ENCODE measurements around the gene UTS2R. TPM values are rescaled to one million over a fixed set of nuclear protein-coding genes. Genes with fewer than 3 reads are reported as not detected.
A peak's percentile ranks its signal among the peaks of the same experiment; 100 is the strongest.

Gene UTS2R
- not detected for total RNA-seq (2013)
- polyA plus RNA-seq (not detected), polyA minus RNA-seq (0.28 TPM in 1 of 2 replicates, not detected in the other), total RNA-seq (0 to 0.37 (median 0) reads per million in 11 experiments)

DNA sequence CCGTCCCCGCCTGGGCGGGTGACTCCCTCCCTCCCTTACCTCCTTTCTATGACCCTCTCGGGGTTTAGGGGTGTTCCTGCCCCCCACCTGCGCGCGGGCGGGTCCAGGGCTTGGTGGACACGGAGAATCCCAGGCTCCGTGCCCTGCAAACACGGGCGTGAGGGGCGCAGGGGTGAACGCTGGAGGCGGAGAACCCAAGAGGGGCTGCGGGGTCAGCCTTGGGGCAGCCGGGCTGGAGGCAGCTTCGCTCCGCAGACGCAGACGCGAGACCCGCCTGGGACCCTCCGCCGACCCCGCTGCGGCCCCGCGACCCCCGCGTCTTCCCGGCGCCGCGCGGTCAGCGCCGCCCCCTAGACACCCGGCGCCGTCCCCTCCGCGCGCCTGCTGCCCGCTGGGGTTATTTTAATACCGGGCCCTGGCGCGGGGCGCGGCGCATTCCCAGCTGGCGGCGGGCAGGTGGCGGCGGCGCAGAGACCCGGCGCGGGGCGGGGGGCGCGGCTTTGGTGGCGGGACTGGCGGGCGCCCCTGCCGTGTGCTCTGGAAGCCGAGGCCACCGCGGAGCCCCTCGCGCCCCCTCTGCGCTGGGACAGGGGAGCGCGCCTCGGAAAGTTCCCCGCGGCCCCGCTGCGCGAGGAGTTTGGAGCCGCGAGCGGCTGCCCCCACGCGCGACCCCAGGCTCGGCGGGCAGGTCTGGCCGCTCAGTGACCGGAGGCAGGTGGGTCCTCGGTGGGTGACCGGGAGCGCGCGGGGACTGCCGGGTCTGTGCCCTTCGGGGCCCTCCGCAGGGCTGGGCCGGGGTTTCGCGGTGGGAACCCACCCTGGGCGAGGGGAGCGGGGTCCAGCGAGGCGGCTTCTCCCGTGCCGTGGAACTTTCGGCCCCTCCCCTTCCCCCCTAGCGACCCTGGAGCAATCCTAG lies at the start of gene UTS2R:
TSS of gene UTS2R (plus strand) at position 433 of the 916 bp plus-strand sequence. CDS start 2,560 bp downstream, outside the sequence.
- intact Hi-C loops (cut with micrococcal nuclease): no loop called here
- Histone ChIP-seq H3K9ac (ENCODE audit: insufficient read depth, low read length, poor library complexity, severe bottlenecking) (no peak within 1 kb of the TSS), H4K20me1 (ENCODE audit: insufficient read depth, low read length) (no peaks in the 10 kb centered on the region), H3K79me2 (ENCODE audit: insufficient read depth, low read length) (no peaks in the 10 kb centered on the region), H3K4me2 (replicated peaks; ENCODE audit: extremely low read depth, low read length, poor library complexity, severe bottlenecking) (peak within 1 kb of the TSS; percentile 23), H3K9me3 (replicated peaks in 1 of 2; ENCODE audit: control insufficient read depth in 1 of 2, insufficient read depth in 1 of 2, low read length in 2 of 2) (peaks cover 0 to 7% of the 10 kb centered on the region in 2 donors), H3K36me3 (replicated peaks in 1 of 2; ENCODE audit: control insufficient read depth in 1 of 2, insufficient read depth in 2 of 2, low read length in 2 of 2) (no peaks in the 10 kb centered on the region), H3K27ac (ENCODE audit: low read depth in 1 of 2, low read length in 2 of 2) (no peak within 1 kb of the TSS), H3K4me3 (replicated peaks in 1 of 3; ENCODE audit: low read depth in 2 of 3, low read length in 3 of 3) (peak within 1 kb of the TSS in 1 of 3 experiments; percentile 28), H2AFZ (ENCODE audit: insufficient read depth, low read depth, low read length, poor library complexity, severe bottlenecking) (no peak within 1 kb of the TSS), H3K4me1 (ENCODE audit: control insufficient read depth in 1 of 2, insufficient read depth in 2 of 2, low read length in 2 of 2) (peaks cover 4 to 13% of the 10 kb centered on the region in 2 donors), H3K27me3 (ENCODE audit: control insufficient read depth in 2 of 2, insufficient read depth in 2 of 2, low read length in 2 of 2) (peaks cover 24 to 62% of the 10 kb centered on the region in 2 donors)
- TF ChIP-seq, protein P1, sequence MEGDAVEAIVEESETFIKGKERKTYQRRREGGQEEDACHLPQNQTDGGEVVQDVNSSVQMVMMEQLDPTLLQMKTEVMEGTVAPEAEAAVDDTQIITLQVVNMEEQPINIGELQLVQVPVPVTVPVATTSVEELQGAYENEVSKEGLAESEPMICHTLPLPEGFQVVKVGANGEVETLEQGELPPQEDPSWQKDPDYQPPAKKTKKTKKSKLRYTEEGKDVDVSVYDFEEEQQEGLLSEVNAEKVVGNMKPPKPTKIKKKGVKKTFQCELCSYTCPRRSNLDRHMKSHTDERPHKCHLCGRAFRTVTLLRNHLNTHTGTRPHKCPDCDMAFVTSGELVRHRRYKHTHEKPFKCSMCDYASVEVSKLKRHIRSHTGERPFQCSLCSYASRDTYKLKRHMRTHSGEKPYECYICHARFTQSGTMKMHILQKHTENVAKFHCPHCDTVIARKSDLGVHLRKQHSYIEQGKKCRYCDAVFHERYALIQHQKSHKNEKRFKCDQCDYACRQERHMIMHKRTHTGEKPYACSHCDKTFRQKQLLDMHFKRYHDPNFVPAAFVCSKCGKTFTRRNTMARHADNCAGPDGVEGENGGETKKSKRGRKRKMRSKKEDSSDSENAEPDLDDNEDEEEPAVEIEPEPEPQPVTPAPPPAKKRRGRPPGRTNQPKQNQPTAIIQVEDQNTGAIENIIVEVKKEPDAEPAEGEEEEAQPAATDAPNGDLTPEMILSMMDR (IDR thresholded peaks at IDR 0.05): no peak
- Mint-ChIP-seq H3K36me3 (peaks cover 0 to 1% of the 10 kb centered on the region in 2 donors), H3K9me3 (peaks cover 0 to 16% (median 5%) of the 10 kb centered on the region in 7 donors), H3K27ac (no peak within 1 kb of the TSS), H3K27me3 (ENCODE audit: low read depth in 3 of 3) (peaks cover 57 to 86% (median 68%) of the 10 kb centered on the region in 3 donors), H3K4me1 (peaks cover 13% of the 10 kb centered on the region), H3K4me3 (peak within 1 kb of the TSS; percentile 57 to 86)
- WGBS (ENCODE audit: insufficient coverage): 4% methylated on average over 105 of the region's 109 CpGs
- DNase-seq: no peak

DNA sequence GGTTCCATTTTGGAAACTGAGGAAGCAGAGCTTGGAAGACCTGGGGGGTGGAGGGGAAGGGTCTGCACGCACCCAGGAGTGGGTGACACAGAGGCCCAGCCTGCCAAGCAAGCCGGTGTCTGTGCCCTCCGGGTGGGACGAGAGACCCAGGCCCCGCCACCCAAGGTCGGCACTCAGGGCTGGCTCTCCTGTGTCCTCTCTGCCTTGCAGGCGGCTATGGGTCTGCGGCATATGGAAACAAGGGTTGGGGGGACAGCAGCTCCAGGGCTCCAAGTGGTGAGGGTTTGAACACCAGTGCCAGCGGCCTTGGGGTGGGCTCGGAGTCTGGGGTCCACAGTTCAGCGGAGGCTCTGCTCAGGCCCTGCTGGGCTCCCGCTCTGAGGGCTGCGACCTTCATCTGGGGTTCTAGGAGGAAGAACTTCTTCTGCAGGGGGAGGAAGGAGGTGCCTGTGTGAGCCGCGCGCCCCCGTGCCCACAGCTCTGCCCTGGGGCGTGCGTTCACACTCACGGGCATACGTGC lies 49.6 kb upstream of the UTS2R start:
- peaks cover 0 to 5% of the 10 kb centered on the region in 2 donors for H3K4me1 ChIP-seq (ENCODE audit: control insufficient read depth in 1 of 2, insufficient read depth in 2 of 2, low read length in 2 of 2)
- no peak overlapping the region for H3K4me3 ChIP-seq (replicated peaks in 1 of 3; ENCODE audit: low read depth in 2 of 3, low read length in 3 of 3)
- H3K4me3 Mint-ChIP-seq: no peak overlapping the region
- intact Hi-C loops (cut with micrococcal nuclease): loop anchor here (2.0 to 10.0 kb wide), 4 partner anchors 77 to 297 kb away; partner anchors contain the start of genes CENPX (in 1 of the 2) and LRRC45 (in 1 of the 2)
- 76% methylated on average over 15 of the region's 21 CpGs for WGBS (ENCODE audit: insufficient coverage)
- no peak overlapping the region for H2AFZ ChIP-seq (ENCODE audit: insufficient read depth, low read depth, low read length, poor library complexity, severe bottlenecking)
- peaks cover 0 to 2% of the 10 kb centered on the region in 2 donors for H3K27me3 ChIP-seq (ENCODE audit: control insufficient read depth in 2 of 2, insufficient read depth in 2 of 2, low read length in 2 of 2)
- H3K36me3 ChIP-seq (replicated peaks in 1 of 2; ENCODE audit: control insufficient read depth in 1 of 2, insufficient read depth in 2 of 2, low read length in 2 of 2): peaks cover 11 to 32% of the 10 kb centered on the region in 2 donors
- peaks cover 0 to 15% of the 10 kb centered on the region in 2 donors for H3K9me3 ChIP-seq (replicated peaks in 1 of 2; ENCODE audit: control insufficient read depth in 1 of 2, insufficient read depth in 1 of 2, low read length in 2 of 2)
- H3K27ac Mint-ChIP-seq: no peak overlapping the region
- TF ChIP-seq, protein P1 (IDR thresholded peaks at IDR 0.05): no peak
- no peaks in the 10 kb centered on the region for H3K79me2 ChIP-seq (ENCODE audit: insufficient read depth, low read length)
- DNase-seq: no peak
- no peak overlapping the region for H3K27ac ChIP-seq (ENCODE audit: low read depth in 1 of 2, low read length in 2 of 2)
- no peak overlapping the region for H3K4me2 ChIP-seq (replicated peaks; ENCODE audit: extremely low read depth, low read length, poor library complexity, severe bottlenecking)
- H3K36me3 Mint-ChIP-seq: peaks cover 33 to 45% of the 10 kb centered on the region in 2 donors
- H3K9ac ChIP-seq (ENCODE audit: insufficient read depth, low read length, poor library complexity, severe bottlenecking): no peak overlapping the region
- peaks cover 5 to 21% (median 10%) of the 10 kb centered on the region in 3 donors for H3K27me3 Mint-ChIP-seq (ENCODE audit: low read depth in 3 of 3)
- peaks cover 0 to 3% (median 0%) of the 10 kb centered on the region in 7 donors for H3K9me3 Mint-ChIP-seq
- peaks cover 86% of the 10 kb centered on the region for H4K20me1 ChIP-seq (ENCODE audit: insufficient read depth, low read length)
- peaks cover 5% of the 10 kb centered on the region for H3K4me1 Mint-ChIP-seq

All from CD14-positive monocyte (primary cell).